Measurements from ENCODE around the gene PTGES3L.
A peak's percentile ranks its signal among the peaks of the same experiment; 100 is the strongest.
"Not testable (repeated sequence)": the region's sequence is repeated elsewhere in the genome, so short reads cannot be mapped to it uniquely, and the experiment has no call there.

PTGES3L gene

GRCh38 chr17:42937712-42938596 lies 41.9 kb downstream of the PTGES3L start:
- in situ Hi-C loops (cut with MboI; ENCODE audit: low pct_unique_long_range_greater_than_20kb, low sequenced_read_pairs) = loop anchor here (25.0 kb wide), 2 partner anchors 101 to 351 kb away; partner anchors contain the start of genes AOC2, PSMC3IP and PSME3
- DNase-seq = peak; percentile 74

- in situ Hi-C loops (cut with MboI; ENCODE audit: low pct_unique_long_range_greater_than_20kb, low sequenced_read_pairs) = loop anchor here (25.0 kb wide), 2 partner anchors 92 to 342 kb away; partner anchors contain the start of genes AOC2, PSMC3IP and PSME3
- DNase-seq = no peak
Observed at GRCh38 chr17:42929497-42929844, 50.4 kb downstream of the PTGES3L start.

GRCh38 chr17:42928714-42929496 lies 51.0 kb downstream of the PTGES3L start:
- DNase-seq = peak; percentile 92
- in situ Hi-C loops (cut with MboI; ENCODE audit: low pct_unique_long_range_greater_than_20kb, low sequenced_read_pairs) = loop anchor here (25.0 kb wide), 2 partner anchors 92 to 342 kb away; partner anchors contain the start of genes AOC2, PSMC3IP and PSME3

- in situ Hi-C loops (cut with MboI; ENCODE audit: low pct_unique_long_range_greater_than_20kb, low sequenced_read_pairs) = loop anchor here (25.0 kb wide), 2 partner anchors 88 to 338 kb away; partner anchors contain the start of genes AOC2, PSMC3IP and PSME3
- no peak for DNase-seq
Observed at GRCh38 chr17:42924891-42925290, 55.0 kb downstream of the PTGES3L start.

GRCh38 chr17:42923472-42923871 lies 56.4 kb downstream of the PTGES3L start:
- in situ Hi-C loops (cut with MboI; ENCODE audit: low pct_unique_long_range_greater_than_20kb, low sequenced_read_pairs); DNase-seq: not testable (repeated sequence)

GRCh38 chr17:42922294-42922693 lies 57.6 kb downstream of the PTGES3L start:
- no peak for DNase-seq
- in situ Hi-C loops (cut with MboI; ENCODE audit: low pct_unique_long_range_greater_than_20kb, low sequenced_read_pairs) = no loop called here

- in situ Hi-C loops (cut with MboI; ENCODE audit: low pct_unique_long_range_greater_than_20kb, low sequenced_read_pairs) = no loop called here
- no peak for DNase-seq
Observed at GRCh38 chr17:42920922-42921321, 59.0 kb downstream of the PTGES3L start.

GRCh38 chr17:42920106-42920900 lies 59.6 kb downstream of the PTGES3L start:
- no peak for DNase-seq

GRCh38 chr17:42919522-42920077 lies 60.3 kb downstream of the PTGES3L start:
- in situ Hi-C loops (cut with MboI; ENCODE audit: low pct_unique_long_range_greater_than_20kb, low sequenced_read_pairs); DNase-seq: not testable (repeated sequence)

More at GRCh38 chr17:42920106-42920900, 59.6 kb downstream of the PTGES3L start:
- in situ Hi-C loops (cut with MboI; ENCODE audit: low pct_unique_long_range_greater_than_20kb, low sequenced_read_pairs) = no loop called here

- DNase-seq = no peak
- in situ Hi-C loops (cut with MboI; ENCODE audit: low pct_unique_long_range_greater_than_20kb, low sequenced_read_pairs) = no loop called here
Observed at GRCh38 chr17:42918902-42919521, 60.9 kb downstream of the PTGES3L start.

Measured in KBM-7 (cell line).